NOMO-1 (cell line): Measurements from ENCODE around the gene TBPL1.
"Not testable (repeated sequence)": the region's sequence is repeated elsewhere in the genome, so short reads cannot be mapped to it uniquely, and the experiment has no call there.

Source experiments
- DNase-seq, 2 experiments: peaks; one replicate each; lab custom pipeline; 2025; ENCODE audit not compliant: unreplicated experiment in 2 of 2; lab: John Stamatoyannopoulos, UW

The TBPL1 gene

GRCh38 chr6:133952815-133953633 is at the start of gene TBPL1:
TSS of gene TBPL1 (plus strand) at chr6:133953224. CDS start at chr6:133980126, 26,902 bp downstream.
- peak; percentile 91 to 95 for DNase-seq

GRCh38 chr6:133903855-133904254 is 49.2 kb upstream of the TBPL1 start:
- DNase-seq, result no peak

GRCh38 chr6:133906050-133906449 is 47.0 kb upstream of the TBPL1 start:
- DNase-seq, result peak in 1 of 2 experiments; percentile 25

- peak; percentile 71 to 76 for DNase-seq
These were observed 36.3 kb upstream of the TBPL1 start for GRCh38 chr6:133916650-133917151.

- DNase-seq, result no peak
These were observed 35.2 kb upstream of the TBPL1 start for GRCh38 chr6:133917781-133918180.

GRCh38 chr6:133918208-133918930 is 34.7 kb upstream of the TBPL1 start:
- DNase-seq, result no peak

- no peak for DNase-seq
These were observed 33.7 kb upstream of the TBPL1 start for GRCh38 chr6:133919362-133919761.

GRCh38 chr6:133921249-133921859 is 31.7 kb upstream of the TBPL1 start:
- peak in 1 of 2 experiments; percentile 57 for DNase-seq

GRCh38 chr6:133923938-133924593 is 29.0 kb upstream of the TBPL1 start:
- DNase-seq, result peak; percentile 18 to 73

- DNase-seq, result not testable (repeated sequence)
These were observed 21.8 kb upstream of the TBPL1 start for GRCh38 chr6:133931221-133931620.

- not testable (repeated sequence) for DNase-seq
These were observed 16.7 kb upstream of the TBPL1 start for GRCh38 chr6:133936352-133936751.

- no peak for DNase-seq
These were observed 15.1 kb upstream of the TBPL1 start for GRCh38 chr6:133937909-133938308.

- DNase-seq, result no peak
These were observed 14.5 kb upstream of the TBPL1 start for GRCh38 chr6:133938533-133938932.

- DNase-seq, result no peak
These were observed 13.0 kb upstream of the TBPL1 start for GRCh38 chr6:133939778-133940667.

GRCh38 chr6:133945158-133945557 is 7.9 kb upstream of the TBPL1 start:
- DNase-seq, result no peak

GRCh38 chr6:133947302-133947900 is 5.6 kb upstream of the TBPL1 start:
- DNase-seq, result no peak

GRCh38 chr6:133948472-133948871 is 4.6 kb upstream of the TBPL1 start:
- DNase-seq, result no peak

GRCh38 chr6:133951227-133951626 is 1.8 kb upstream of the TBPL1 start:
- DNase-seq, result no peak
